ENCODE measurements around the gene LCA5L. TPM values are rescaled to one million over a fixed set of nuclear protein-coding genes. Genes with fewer than 3 reads are reported as not detected.
"Not testable (repeated sequence)": the region's sequence is repeated elsewhere in the genome, so short reads cannot be mapped to it uniquely, and the experiment has no call there.

LCA5L gene
- polyA plus RNA-seq, 1 donor (not counting 4 experiments of a cell fraction or from before 2014, with no cell fraction given), result 0.96 TPM

DNA sequence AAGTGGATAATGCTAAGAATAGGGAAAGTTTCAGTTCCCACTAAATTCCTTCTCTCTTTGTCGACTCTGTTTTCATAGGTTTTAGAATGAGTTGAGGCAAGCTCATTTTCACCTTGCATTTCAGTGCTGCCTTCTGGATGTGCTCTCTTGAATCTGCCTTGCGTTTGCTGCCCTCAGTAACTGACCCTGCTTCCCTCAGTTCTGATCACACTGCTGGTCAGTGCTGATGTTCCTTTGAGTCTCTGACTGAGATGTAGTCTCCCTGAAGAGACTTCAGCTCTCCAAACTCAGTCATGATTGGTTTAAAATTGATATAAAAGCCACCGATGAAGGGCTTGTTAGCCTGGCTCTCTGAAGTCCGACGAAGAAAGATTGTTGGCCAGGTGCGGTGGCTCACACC lies 71.5 kb downstream of the LCA5L start:
- FAIRE-seq (no peak), DNase-seq (ENCODE audit: low read depth, low spot score) (no peak)
- Histone ChIP-seq H3K79me2 (ENCODE audit: control insufficient read depth, insufficient read depth, low read length) (no peaks in the 10 kb centered on the region), H4K20me1 (ENCODE audit: control insufficient read depth, extremely low read depth, insufficient read depth, low read length) (no peaks in the 10 kb centered on the region), H3K9me3 (ENCODE audit: control insufficient read depth, low read depth, low read length) (no peaks in the 10 kb centered on the region), H3K27me3 (ENCODE audit: control insufficient read depth, extremely low read depth, insufficient read depth, low read length) (no peaks in the 10 kb centered on the region), H3K9ac (ENCODE audit: control insufficient read depth, extremely low read depth, insufficient read depth, low read length) (no peak overlapping the region), H3K36me3 (ENCODE audit: control insufficient read depth in 2 of 2, extremely low read depth in 1 of 2, insufficient read depth in 2 of 2, low read length in 2 of 2) (no peaks in the 10 kb centered on the region), H3K4me2 (ENCODE audit: control insufficient read depth, extremely low read depth, insufficient read depth, low read depth, low read length) (peak overlapping the region; percentile 57), H3K4me1 (ENCODE audit: control insufficient read depth, extremely low read depth, insufficient read depth, low read length) (peaks cover 6% of the 10 kb centered on the region), H3K9me1 (ENCODE audit: control insufficient read depth, extremely low read depth, insufficient read depth, low read length) (no peaks in the 10 kb centered on the region), H2AFZ (ENCODE audit: control insufficient read depth, low read length) (peak overlapping the region; percentile 61), H3K4me3 (ENCODE audit: control insufficient read depth in 2 of 3, extremely low read depth in 1 of 3, insufficient read depth in 2 of 3, low read depth in 1 of 3, low read length in 3 of 3) (no peak overlapping the region), H3K27ac (ENCODE audit: control insufficient read depth, insufficient read depth, low read length) (no peak overlapping the region)
- dilution Hi-C loops (cut with MboI; ENCODE audit: extremely low pct_ligation_motif_present, low sequenced_read_pairs), result no loop called here
- TF ChIP-seq, protein P1, sequence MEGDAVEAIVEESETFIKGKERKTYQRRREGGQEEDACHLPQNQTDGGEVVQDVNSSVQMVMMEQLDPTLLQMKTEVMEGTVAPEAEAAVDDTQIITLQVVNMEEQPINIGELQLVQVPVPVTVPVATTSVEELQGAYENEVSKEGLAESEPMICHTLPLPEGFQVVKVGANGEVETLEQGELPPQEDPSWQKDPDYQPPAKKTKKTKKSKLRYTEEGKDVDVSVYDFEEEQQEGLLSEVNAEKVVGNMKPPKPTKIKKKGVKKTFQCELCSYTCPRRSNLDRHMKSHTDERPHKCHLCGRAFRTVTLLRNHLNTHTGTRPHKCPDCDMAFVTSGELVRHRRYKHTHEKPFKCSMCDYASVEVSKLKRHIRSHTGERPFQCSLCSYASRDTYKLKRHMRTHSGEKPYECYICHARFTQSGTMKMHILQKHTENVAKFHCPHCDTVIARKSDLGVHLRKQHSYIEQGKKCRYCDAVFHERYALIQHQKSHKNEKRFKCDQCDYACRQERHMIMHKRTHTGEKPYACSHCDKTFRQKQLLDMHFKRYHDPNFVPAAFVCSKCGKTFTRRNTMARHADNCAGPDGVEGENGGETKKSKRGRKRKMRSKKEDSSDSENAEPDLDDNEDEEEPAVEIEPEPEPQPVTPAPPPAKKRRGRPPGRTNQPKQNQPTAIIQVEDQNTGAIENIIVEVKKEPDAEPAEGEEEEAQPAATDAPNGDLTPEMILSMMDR (optimal IDR thresholded peaks at IDR 0.05 in 1 of 3, IDR thresholded peaks at IDR 0.05 in 1 of 3, conservative IDR thresholded peaks at IDR 0.05 in 1 of 3; ENCODE audit: extremely low read depth in 1 of 3, insufficient read depth in 2 of 3, low read length in 3 of 3), result no peak

DNA sequence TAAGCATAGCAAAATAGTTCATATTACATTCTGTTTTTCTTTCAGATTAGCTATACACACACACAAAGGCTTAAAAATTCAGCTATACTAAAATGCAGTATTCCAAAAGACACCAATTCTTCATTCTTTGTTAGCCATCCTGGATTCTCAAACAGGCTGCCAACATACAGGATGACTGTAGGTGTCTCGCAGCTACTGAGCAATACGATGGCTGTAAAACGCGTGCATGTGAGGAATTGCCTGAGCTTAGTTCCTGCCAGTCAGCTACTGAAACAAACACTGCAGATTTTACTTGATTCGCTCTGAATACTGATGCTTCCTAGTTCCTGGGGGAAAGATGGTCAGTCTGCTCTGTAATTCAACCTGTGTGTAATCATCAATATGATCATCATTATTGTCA lies 71.9 kb downstream of the LCA5L start:
- H3K79me2 ChIP-seq (ENCODE audit: control insufficient read depth, insufficient read depth, low read length), result no peaks in the 10 kb centered on the region
- no peak overlapping the region for H3K27ac ChIP-seq (ENCODE audit: control insufficient read depth, insufficient read depth, low read length)
- dilution Hi-C loops (cut with MboI; ENCODE audit: extremely low pct_ligation_motif_present, low sequenced_read_pairs), result no loop called here
- no peak for TF ChIP-seq EZH2 (IDR thresholded peaks at IDR 0.05; ENCODE audit: low read length)
- TF ChIP-seq, protein P1 (optimal IDR thresholded peaks at IDR 0.05 in 1 of 3, IDR thresholded peaks at IDR 0.05 in 1 of 3, conservative IDR thresholded peaks at IDR 0.05 in 1 of 3; ENCODE audit: extremely low read depth in 1 of 3, insufficient read depth in 2 of 3, low read length in 3 of 3), result peak; percentile 47 to 75 (median 67)
- DNase-seq (ENCODE audit: low read depth, low spot score) (no peak), FAIRE-seq (peak; percentile 59)
- peak overlapping the region; percentile 61 for H2AFZ ChIP-seq (ENCODE audit: control insufficient read depth, low read length)
- no peaks in the 10 kb centered on the region for H3K27me3 ChIP-seq (ENCODE audit: control insufficient read depth, extremely low read depth, insufficient read depth, low read length)
- no peaks in the 10 kb centered on the region for H3K36me3 ChIP-seq (ENCODE audit: control insufficient read depth in 2 of 2, extremely low read depth in 1 of 2, insufficient read depth in 2 of 2, low read length in 2 of 2)
- H4K20me1 ChIP-seq (ENCODE audit: control insufficient read depth, extremely low read depth, insufficient read depth, low read length), result no peaks in the 10 kb centered on the region
- H3K9me3 ChIP-seq (ENCODE audit: control insufficient read depth, low read depth, low read length), result no peaks in the 10 kb centered on the region
- H3K4me3 ChIP-seq (ENCODE audit: control insufficient read depth in 2 of 3, extremely low read depth in 1 of 3, insufficient read depth in 2 of 3, low read depth in 1 of 3, low read length in 3 of 3), result no peak overlapping the region
- H3K9ac ChIP-seq (ENCODE audit: control insufficient read depth, extremely low read depth, insufficient read depth, low read length), result no peak overlapping the region
- peak overlapping the region; percentile 57 for H3K4me2 ChIP-seq (ENCODE audit: control insufficient read depth, extremely low read depth, insufficient read depth, low read depth, low read length)
- H3K4me1 ChIP-seq (ENCODE audit: control insufficient read depth, extremely low read depth, insufficient read depth, low read length), result peaks cover 6% of the 10 kb centered on the region
- H3K9me1 ChIP-seq (ENCODE audit: control insufficient read depth, extremely low read depth, insufficient read depth, low read length), result no peaks in the 10 kb centered on the region

DNA sequence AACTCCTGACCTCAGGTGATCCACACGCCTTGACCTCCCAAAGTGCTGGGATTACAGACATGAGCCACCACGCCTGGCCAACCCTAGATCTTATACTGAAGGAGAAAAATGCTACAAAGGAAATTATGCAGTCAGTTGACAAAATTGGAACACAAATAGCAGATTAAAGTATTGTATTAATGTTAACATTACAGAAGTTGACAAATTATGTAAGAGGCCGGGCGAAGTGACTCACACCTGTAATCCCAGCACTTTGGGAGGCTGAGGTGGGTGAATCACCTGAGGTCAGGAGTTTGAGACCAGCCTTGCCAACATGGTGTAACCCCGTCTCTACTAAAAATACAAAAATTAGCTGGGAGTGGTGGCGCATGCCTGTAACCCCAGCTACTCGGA lies 75.7 kb downstream of the LCA5L start:
- DNase-seq (ENCODE audit: low read depth, low spot score); H3K4me3 ChIP-seq (ENCODE audit: control insufficient read depth in 2 of 3, extremely low read depth in 1 of 3, insufficient read depth in 2 of 3, low read depth in 1 of 3, low read length in 3 of 3); H3K9me1 ChIP-seq (ENCODE audit: control insufficient read depth, extremely low read depth, insufficient read depth, low read length); H3K4me1 ChIP-seq (ENCODE audit: control insufficient read depth, extremely low read depth, insufficient read depth, low read length); H2AFZ ChIP-seq (ENCODE audit: control insufficient read depth, low read length); H3K36me3 ChIP-seq (ENCODE audit: control insufficient read depth in 2 of 2, extremely low read depth in 1 of 2, insufficient read depth in 2 of 2, low read length in 2 of 2); H3K79me2 ChIP-seq (ENCODE audit: control insufficient read depth, insufficient read depth, low read length); H3K4me2 ChIP-seq (ENCODE audit: control insufficient read depth, extremely low read depth, insufficient read depth, low read depth, low read length); dilution Hi-C loops (cut with MboI; ENCODE audit: extremely low pct_ligation_motif_present, low sequenced_read_pairs); FAIRE-seq; H3K27ac ChIP-seq (ENCODE audit: control insufficient read depth, insufficient read depth, low read length); H3K27me3 ChIP-seq (ENCODE audit: control insufficient read depth, extremely low read depth, insufficient read depth, low read length); H3K9me3 ChIP-seq (ENCODE audit: control insufficient read depth, low read depth, low read length); H4K20me1 ChIP-seq (ENCODE audit: control insufficient read depth, extremely low read depth, insufficient read depth, low read length); H3K9ac ChIP-seq (ENCODE audit: control insufficient read depth, extremely low read depth, insufficient read depth, low read length): not testable (repeated sequence)

Measured in keratinocyte (primary cell).